ENCODE data around the gene TBR1.

GRCh38 chr2:161391737-161392506 lies 24.2 kb upstream of the TBR1 start:
- no peak for TF ChIP-seq POLR2A (IDR thresholded peaks at IDR 0.05; ENCODE audit: low read depth, low read length)
- no peak for TF ChIP-seq USF2 (IDR thresholded peaks at IDR 0.05; ENCODE audit: low read depth, low read length)
- no peak for TF ChIP-seq CHD1 (IDR thresholded peaks at IDR 0.05; ENCODE audit: low read depth, low read length)
- TF ChIP-seq CTCF (conservative IDR thresholded peaks at IDR 0.05; ENCODE audit: low read depth, low read length) = no peak
- no peak for TF ChIP-seq ELK1 (IDR thresholded peaks at IDR 0.05; ENCODE audit: borderline replicate concordance, low read depth, low read length)
- no peak for TF ChIP-seq RCOR1 (IDR thresholded peaks at IDR 0.05; ENCODE audit: insufficient replicate concordance, low read length)
